Measurements from ENCODE around the gene NHLRC4.

Gene NHLRC4

DNA sequence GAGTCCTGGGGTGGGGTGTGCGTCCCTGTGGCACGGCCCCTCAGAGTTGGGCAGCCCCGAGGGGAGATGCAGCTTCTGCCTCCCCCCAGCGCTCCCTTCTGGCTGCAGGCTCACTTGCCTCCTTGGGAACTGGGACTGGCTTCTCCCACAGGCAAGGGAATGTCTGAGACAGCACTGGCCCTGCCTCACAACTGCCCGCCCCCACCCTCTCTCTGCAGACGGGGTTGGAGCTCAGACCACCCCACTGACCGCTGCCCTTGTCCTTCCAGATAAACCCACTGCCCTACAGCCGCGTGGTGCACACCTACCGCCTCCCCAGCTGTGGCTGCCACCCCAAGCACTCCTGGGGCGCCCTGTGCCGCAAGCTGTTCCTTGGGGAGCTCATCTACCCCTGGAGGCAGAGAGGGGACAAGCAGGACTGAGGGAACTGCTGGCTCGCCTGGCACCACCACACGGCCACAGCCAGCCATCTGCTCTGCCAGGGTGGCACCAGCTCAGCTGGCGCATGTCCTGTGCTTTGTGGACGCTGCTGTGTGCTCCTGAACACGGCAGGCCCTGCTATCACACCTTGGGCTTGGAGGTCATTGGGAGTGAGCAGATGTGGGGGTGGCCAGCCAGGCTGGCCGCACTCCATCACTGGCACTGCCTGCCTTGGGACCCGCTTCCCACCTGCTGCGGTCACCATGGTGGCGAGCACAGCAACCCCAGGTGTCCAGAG lies 16.0 kb downstream of the NHLRC4 start:
- no peak for DNase-seq (ENCODE audit: low spot score)

DNA sequence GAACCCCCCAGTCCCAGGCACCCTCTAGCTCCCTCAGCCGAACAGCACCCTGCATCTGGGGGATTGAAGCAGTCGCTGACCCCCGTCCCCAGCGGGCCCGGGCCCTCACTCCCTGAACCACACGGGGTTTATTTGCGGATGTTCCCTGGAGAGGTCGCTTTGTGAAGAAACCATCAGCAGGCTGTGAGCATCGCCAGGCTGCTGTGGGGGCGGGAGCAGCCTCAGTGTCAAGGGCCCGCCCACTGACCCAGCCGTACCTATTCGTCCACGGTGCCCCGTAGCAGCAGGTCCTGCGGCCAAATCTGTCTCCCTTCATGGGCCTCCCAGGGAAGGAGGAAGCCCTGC lies 16.6 kb downstream of the NHLRC4 start:
- no peak for DNase-seq (ENCODE audit: low spot score)

DNA sequence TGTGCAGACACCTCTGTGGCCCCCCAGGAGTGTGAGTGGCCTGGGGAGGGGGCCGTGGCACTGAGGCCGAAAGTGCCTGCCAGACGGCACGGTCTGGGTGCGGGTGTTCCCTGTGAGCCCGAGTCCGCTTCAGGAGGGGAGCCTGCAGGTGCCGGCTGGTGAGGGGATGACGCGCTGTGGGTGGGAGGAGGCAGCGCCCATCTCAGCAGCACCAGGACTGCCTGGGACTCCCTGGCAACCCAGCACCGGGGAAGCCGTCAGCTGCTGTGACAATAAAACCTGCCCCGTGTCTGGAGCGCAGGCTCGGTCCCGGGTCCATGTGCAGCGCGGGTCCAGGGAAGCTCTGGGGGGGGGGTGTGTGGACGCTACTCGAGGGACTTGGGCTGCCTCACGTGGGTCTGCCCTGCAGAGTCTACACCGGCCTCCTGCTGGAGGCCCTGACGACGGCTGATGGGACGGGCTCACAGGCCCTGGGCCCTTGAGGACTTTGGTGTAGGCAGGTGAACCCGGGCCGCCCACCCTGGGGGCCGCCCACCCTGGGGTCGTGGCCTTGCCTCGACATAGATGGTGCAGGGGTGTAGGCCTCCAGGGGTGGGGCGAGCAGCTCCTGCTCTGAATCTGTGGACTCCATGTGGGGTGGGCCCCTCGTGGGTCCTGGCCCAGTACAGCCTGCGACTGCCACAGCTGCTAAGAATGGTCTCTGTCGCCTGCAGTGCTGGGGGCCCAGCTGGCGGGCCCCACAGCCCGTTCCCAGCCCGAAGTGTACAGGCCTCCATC lies 17.2 kb downstream of the NHLRC4 start:
- DNase-seq (ENCODE audit: low spot score): no peak

DNA sequence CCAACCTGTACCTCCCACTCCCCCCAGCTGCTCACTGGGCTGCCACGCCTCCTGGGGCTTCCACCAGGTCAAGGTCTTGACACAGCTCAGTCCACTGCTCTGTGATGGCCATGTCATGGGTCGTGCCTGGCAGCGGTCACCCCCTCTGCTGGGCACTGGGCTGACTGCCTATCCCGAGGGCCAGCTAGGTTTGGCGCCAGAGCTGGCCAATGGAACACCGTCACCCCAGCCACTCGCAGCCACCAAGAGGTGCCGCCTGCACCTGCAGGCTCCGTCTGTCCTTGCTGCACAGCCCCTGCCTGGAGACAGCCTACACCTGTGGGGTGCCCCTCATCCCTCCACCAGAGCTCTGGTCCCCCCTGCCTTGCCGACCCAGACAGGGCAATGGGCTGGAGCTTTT lies 18.5 kb downstream of the NHLRC4 start:
- DNase-seq (ENCODE audit: low spot score): no peak

DNA sequence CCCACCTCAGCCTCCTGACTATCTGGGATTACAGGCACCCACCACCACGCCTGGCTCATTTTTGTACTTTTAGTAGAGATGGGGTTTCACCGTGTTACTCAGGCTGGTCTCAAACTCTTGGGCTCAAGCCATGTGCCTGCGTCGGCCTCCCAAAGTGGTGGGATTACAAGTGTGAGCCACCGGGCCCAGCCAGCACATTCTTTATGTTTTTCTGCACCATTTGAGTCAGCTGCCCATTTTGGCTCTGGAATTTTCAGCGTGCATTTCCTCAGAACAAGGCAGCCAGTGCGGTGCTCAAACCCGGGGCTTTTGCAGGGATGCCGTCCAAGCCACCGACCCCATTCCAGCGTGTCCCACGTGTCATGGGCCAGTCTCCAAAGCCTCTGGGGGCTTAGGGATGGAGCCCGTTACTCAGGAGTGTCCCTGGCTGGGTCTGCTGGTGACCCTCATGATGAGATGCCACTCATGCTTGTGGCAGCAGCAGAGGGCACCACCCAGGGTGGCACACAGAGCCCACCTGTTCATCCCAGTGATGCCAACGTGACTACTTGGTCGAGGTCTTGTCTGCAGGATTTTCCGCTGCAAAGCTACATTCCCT lies 19.3 kb downstream of the NHLRC4 start:
- no peak for DNase-seq (ENCODE audit: low spot score)

DNA sequence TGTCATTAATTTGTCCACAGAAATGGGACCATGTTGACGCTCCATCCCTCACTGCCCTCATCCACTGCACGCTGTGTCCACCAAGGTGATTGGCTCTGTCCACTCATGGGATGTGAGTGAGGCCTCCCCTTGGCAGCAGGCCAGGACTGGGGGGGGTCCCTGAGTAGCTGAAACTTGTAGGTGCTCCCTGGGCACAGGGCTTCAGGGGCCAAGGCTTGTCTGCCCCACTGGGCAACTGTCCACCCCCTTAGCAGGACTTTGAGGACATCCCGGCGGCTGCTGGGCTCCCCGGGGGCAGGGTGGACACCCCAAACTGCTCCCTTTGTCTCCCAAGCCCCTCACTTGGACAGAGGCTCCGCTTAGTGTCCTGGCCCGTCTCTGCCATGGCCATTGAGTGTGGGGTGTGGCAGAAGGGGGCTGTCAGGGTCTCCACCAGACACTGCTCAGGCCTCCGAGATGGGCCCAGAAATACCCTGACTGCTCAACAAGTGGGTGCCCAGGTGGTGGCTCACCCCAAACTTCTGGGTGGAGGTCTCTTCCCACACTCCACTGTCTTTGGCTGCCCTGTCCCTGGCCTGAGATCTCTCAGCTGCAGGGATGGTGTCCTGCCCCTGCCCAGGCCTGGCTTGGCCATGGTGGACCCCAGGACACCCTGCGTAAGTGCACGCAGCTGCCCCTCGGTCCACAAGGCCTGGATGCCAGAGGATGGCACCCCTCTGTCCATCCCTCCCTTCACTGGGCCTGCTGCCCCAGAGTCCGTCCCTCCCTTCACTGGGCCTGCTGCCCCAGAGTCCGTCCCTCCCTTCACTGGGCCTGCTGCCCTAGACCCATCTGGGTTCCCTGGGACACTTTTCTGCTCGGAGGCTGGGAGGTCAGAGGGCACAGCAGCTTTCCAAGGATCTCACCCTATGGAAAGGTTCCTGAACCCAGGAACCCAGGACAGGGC lies 20.1 kb downstream of the NHLRC4 start:
- no peak for DNase-seq (ENCODE audit: low spot score)

DNA sequence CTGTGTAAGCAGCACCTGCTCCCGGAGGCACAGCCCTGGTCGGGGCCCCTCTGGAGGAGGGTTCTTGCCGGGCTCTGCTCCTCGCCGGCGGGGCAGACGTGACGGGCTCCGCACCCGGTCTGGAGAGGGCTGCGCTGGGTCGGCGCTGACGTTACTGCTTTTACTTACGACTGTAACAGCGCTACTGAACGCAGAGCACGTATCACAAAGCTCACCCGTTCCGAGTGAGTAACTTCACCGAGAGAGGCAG lies 21.8 kb downstream of the NHLRC4 start:
- DNase-seq (ENCODE audit: low spot score): no peak

DNA sequence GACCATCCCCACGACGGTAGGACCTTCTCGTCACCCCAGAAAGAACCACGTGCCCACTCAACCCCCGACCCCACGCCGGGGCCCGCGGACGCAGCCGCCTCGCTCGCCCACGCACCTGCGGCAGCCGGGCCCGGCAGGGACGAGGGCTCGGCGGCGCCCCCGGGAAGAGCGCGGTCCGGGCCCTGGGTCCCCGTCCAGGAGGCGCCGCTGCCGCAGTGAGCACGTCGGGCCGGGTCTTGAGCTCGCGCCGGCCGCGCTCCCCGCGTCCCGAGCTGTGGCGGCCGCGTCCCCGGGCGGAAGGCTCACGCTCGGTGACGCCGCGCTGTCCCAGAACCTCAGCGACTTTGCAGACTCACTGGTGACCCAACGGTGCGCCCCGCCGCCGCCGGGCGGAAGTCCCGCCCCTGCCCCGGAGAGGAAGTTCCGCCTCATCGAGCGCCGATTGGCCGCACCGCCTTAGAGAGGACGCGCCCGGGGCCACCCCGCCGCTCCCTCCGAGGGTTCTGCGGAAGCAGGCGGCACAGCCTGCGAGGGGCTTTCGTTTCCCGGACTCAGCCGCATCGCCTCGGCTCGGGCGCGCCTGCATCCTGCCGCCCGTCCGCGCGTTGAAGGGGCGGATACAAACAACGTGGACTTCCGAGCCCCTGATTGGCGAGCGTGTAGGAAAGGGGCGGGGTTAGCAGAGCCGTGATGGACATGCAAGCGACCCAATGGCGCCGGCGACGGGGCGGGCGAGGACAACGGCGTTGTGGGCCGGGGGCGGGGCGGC lies 22.3 kb downstream of the NHLRC4 start:
- DNase-seq (ENCODE audit: low spot score): peak; percentile 95

DNA sequence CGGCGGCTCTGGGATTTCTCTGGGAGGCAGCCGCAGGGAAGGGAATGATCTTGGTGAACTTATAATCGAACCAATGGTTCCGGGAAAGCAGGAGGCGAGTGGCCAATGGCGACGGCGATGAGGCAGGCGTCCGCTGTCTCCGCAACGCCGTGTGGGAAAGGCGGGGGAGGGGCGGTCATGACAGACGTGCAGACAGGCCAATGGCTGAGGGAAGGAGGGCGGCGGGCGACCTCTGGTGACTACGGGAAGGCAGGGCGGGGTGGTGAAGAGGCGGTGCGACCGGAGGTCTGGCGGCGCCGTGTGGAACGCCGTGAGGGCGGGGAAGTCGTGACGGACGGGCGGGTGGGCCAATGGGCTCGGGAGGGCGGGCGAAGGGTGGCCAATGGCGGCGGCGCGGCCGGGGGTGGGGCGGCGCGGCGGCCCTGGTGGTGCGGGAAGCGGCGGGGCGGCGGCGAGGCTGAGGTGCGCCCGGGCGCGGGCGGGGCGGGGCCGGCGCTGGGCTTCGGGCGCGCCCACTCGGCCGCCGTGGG lies 22.9 kb downstream of the NHLRC4 start, which contains the start of gene RAB40C:
TSS of gene RAB40C (plus strand) at position 409 of the 530 bp plus-strand sequence. CDS start 226 bp downstream, outside the sequence.
- peak; percentile 96 for DNase-seq (ENCODE audit: low spot score)

DNA sequence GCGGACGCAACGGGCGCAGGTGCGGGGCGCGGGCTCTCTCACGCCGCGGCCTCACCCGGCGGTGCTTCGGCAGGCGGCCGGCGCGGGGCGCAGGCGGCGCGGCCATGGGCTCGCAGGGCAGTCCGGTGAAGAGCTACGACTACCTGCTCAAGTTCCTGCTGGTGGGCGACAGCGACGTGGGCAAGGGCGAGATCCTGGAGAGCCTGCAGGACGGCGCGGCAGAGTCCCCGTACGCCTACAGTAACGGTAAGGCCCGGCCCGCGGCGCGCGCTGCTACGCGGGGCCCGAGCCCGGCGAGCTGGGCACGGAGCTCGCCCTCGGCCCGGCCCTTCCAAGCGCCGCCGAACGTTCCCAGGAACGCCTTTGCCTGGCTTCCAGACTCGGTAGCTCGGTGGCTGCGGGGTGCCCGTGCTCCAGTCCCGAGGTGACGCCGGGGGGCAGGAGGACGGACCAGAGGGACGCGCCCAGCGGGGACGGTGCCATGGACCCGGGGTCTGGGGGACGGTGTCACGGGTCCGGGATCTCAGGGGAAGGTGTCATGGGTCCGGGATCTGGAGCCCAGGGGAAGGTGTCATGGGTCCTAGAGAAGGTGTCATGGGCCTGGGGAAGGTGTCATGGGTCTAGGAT lies 23.5 kb downstream of the NHLRC4 start:
- no peak for DNase-seq (ENCODE audit: low spot score)

DNA sequence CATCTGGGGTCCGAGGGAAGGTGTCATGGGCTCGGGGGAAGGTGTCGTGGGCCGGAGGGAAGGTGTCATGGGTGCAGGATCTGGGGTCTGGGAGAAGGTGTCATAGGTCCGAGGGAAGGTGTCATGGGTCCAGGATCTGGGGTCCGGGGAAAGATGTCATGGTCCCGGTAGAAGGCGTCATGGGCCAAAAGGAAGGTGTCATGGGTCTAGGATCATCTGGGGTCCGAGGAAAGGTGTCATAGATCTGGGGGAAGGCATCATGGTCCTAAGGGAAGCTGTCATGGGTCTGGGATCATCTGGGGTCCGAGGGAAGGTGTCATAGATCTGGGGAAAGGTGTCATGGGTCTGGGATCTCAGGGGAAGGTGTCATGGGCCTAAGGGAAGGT lies 24.0 kb downstream of the NHLRC4 start:
- no peak for DNase-seq (ENCODE audit: low spot score)

DNA sequence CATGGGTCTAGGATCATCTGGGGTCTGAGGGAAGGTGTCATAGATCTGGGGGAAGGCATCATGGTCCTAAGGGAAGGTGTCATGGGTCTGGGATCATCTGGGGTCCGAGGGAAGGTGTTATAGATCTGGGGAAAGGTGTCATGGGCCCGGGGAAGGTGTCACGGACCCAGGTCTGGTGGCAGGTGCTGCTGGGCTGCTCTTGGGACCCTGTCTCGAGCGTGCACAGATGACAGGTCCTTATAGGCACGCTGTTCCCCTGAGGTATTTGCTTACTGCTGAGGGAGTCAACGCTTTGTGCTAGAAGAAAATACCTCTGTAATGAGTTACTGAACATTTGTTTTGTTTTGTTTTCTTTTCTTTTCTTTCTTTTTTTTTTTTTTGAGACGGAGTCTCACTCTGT lies 24.4 kb downstream of the NHLRC4 start:
- DNase-seq (ENCODE audit: low spot score): no peak

DNA sequence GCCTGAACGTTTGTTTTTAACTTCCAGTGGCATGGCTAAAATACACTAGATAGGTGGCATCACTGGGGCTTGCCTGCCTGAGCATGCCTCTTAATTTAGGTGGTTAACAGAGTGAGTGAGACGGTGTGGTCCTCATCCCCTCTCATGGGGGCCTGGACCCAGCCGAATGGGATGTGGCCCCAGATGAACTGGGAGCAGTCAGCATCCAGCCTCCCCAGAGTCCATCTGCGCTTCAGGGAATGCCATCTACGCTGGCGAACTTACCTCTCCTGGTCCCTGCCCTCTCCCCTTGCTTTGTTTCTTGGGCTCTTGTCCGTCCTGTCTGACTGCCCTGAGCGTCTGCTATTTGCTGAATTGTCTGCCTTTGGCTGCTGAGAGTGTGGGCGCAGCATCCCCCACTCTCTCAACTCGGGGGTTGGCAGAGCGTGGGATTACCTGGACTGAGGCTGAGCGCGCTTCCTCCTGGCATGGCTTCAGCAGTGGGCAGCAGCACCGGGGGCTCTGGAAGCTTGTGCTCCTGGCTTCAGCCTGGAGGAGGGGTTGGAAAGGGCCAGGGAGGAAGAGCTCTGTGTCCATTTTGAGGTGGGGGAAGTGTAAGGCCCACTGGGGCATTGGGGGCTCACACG lies 25.2 kb downstream of the NHLRC4 start:
- no peak for DNase-seq (ENCODE audit: low spot score)

DNA sequence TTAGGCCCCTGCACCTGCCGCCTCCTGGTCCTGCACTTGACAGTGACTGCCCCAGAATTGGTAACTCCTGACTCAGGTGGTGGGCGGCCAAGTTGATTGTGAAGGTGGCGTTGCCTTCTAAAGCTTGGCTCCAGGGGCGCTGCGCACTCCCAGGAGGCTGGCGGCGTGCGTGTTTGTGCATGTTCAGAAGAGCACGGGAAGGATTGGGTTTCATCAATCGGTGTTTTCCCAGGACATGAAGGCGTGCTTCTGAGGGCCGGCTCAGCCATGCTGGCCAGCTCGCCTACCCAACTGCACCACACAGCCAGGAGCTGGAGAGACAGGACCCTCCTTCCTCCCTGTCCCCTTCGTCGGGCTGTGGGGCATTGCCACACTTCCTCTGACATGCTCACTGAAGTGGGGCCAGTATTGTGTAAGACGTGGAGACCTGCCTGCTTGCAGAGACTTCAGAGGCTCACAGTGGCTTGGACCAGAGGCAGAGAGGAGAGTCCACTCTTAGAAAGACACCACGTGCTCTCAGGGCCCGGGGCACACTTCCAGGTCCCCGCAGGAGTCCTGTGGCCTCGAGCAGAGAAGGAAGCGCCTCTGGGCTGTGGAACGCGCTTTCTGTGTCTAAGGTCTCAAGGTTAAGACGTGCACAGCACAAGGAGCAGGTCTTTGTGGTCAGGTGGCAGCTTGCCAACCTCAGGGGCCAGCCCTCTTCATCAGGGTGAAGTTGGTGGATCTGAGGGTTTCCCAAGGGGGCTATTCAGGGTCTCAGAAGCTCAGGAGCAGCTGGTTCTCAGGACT lies 25.9 kb downstream of the NHLRC4 start:
- peak; percentile 69 for DNase-seq (ENCODE audit: low spot score)

DNA sequence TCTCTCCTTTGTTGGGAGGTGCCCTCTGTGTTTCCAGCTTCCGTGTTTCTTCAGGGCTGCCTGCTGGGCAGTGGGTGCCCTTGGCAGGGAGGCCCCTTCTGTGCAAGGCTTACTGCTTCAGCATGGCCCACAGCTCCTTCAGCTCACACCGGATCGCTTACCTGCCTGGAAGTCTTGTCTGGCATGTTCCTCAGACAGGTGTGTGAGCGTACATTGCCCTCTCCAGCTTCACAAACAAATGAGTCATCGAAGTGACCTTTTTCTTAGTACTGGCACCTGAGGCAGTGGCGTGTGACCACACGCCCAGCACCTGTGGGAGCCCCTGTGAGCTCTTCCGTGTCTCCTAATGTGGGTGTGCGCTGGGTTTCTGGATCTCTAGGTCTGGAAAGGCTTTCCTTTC lies 26.6 kb downstream of the NHLRC4 start:
- DNase-seq (ENCODE audit: low spot score): no peak

DNA sequence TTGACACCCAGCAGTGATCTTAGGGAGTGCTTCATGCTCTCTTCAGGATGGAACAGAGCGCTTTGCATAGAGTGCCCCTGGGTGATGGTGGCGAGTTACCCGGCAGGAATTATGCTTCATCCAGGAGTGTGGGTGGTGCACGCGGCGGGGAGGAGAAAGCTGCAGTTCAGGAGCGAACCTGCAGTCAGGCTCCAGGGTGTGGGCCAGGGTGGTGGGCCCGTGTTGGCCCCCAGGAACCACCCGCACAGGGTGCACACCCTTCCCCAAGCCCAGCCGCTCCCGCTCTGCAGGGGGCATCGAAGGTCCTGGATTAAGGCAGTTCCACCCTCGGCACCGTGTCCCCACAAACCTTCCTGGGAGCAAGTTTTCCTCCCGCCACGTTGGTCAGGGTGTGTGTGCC lies 27.0 kb downstream of the NHLRC4 start:
- DNase-seq (ENCODE audit: low spot score): no peak

DNA sequence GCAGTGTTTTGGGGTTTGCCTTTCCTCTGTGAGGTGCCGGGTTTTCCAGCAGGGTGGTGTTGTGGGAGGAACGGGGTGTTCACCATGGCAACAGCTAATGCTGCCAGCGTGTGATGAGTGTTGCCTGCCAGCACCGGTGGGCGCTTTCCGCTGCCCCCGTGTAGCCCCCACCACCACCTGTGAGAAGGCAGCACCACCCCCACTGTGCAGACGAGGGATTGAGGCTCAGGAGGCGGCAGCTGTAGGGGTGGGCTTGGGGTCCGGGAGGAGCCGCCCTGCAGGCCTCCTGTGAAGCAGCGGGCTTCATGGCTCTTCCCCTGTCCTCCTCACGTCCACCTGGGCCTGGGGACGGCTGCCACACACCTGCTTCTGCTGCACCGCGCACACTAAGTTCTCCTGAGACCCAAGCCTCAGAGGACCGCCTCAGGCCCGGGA lies 28.3 kb downstream of the NHLRC4 start:
- no peak for DNase-seq (ENCODE audit: low spot score)

DNA sequence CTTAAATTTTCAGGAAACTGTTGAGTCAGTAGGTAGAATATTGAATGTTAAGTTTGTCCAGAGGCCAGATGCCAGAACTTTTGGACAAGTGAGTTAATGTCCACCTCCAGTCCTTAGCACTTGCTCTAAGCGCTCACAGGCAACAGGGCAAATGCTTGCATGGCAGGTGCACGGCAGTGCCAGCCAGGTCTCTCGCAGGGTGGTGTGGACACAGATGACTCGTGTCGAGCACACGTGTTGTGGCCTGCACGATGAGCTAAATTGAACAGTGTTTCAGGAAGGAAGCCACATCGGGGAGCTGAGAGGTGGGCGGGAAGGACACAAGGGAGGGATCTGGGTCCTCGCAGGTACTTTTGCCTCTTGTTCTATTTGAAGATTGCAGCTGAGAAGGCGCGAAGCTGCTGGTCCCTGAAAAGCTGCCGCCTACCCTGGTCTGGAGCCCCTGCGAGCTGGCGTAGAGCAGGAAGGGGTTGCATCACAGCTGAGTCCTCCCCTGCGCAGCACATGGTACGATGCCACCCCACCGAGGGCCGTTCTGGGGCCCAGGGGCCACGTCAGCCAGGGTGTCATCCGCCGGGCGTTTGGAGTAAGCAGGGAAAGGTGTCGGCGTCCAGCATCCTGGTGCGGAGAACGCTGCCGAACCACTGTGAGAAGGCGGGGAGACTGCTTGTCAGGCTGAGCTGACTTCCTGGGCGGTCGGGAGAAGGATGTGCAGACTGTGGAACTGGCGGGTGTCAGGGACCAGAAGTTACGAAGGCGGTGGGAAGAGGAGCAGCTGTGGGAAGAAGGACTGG lies 29.3 kb downstream of the NHLRC4 start:
- no peak for DNase-seq (ENCODE audit: low spot score)

DNA sequence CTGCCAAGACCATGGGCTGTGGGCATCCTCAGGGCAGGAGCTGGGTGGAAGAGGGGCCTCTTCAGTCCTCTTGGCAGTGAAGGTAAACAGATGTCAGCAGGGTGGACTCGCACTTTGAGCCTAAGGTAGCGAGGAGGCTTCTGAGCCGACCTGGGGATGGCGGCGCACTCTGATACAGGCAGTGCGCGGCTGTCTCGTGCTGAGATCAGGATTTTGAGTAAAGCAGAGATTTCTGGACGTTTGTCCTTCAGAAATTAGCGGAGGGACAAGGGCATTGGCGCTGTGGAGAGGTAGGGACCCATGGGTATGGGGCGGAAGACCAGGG lies 29.9 kb downstream of the NHLRC4 start:
- no peak for DNase-seq (ENCODE audit: low spot score)
